Activated T-helper 2 cell treated with anti-CD3 and anti-CD28 coated beads, Interferon-gamma antibody, Interleukin-2, Interleukin-4, amounts not matched to agents 10 μg/mL and 5 μg/mL and 100 μg/mL, durations not matched to agents 14 hours and 24 hours and 36 hours (primary cell): Measurements from ENCODE around the gene PPT1. TPM values are rescaled to one million over a fixed set of nuclear protein-coding genes. Genes with fewer than 3 reads are reported as not detected.

Experiments used
- DNase-seq: peaks from one replicate; pipeline ENCODE4 v3.0.0; 2021; ENCODE audit warnings: low spot score
- H3K27ac Mint-ChIP-seq: one replicate; pipeline ENCODE4 v1.8.0; 2021; ENCODE audit warnings: mixed read lengths
- H3K27me3 Mint-ChIP-seq: one replicate; pipeline ENCODE4 v1.8.0; 2021; ENCODE audit warnings: low read depth, mixed read lengths
- H3K36me3 Mint-ChIP-seq: one replicate; pipeline ENCODE4 v1.8.0; 2021; ENCODE audit warnings: low read depth, mixed read lengths
- H3K4me1 Mint-ChIP-seq: one replicate; pipeline ENCODE4 v1.8.0; 2021; ENCODE audit warnings: low read depth, mixed read lengths
- H3K4me3 Mint-ChIP-seq: one replicate; pipeline ENCODE4 v1.8.0; 2021; ENCODE audit warnings: low read depth, mild to moderate bottlenecking, moderate library complexity, mixed read lengths
- H3K9me3 Mint-ChIP-seq: one replicate; pipeline ENCODE4 v1.8.0; 2021; ENCODE audit warnings: mixed read lengths
- intact Hi-C: fragments of 100-400 bp; cut with micrococcal nuclease; formaldehyde crosslinking; loops from one replicate; pipeline ENCODE4 v1.15.1; 2023
- total RNA-seq: library from RNA; stranded (reverse); gene quantifications from 2 replicates; pipeline ENCODE4 v1.2.3, GENCODE V29; 2022

The PPT1 gene
- total RNA-seq, 1 donor from 2014 or later: 87.8 TPM

- intact Hi-C loops: no loop called here
- Mint-ChIP-seq H3K36me3 (no peaks in the 10 kb centered on the region), H3K4me1 (peaks cover 26% of the 10 kb centered on the region), H3K4me3 (no peak overlapping the region), H3K27ac (no peak overlapping the region), H3K27me3 (peaks cover 11% of the 10 kb centered on the region), H3K9me3 (no peaks in the 10 kb centered on the region)
- no peak for DNase-seq
Measured at GRCh38 chr1:40030528-40031135, 66.4 kb downstream of the PPT1 start.

GRCh38 chr1:40029608-40030007, 67.4 kb downstream of the PPT1 start:
- Mint-ChIP-seq H3K27me3 (peaks cover 13% of the 10 kb centered on the region), H3K4me1 (peaks cover 18% of the 10 kb centered on the region), H3K27ac (no peak overlapping the region), H3K9me3 (peaks cover 3% of the 10 kb centered on the region), H3K36me3 (no peaks in the 10 kb centered on the region), H3K4me3 (no peak overlapping the region)
- DNase-seq: no peak
- intact Hi-C loops: no loop called here

GRCh38 chr1:40027647-40028046, 69.4 kb downstream of the PPT1 start:
- Mint-ChIP-seq H3K4me1 (peaks cover 12% of the 10 kb centered on the region), H3K27ac (no peak overlapping the region), H3K36me3 (no peaks in the 10 kb centered on the region), H3K27me3 (peaks cover 20% of the 10 kb centered on the region), H3K9me3 (peaks cover 3% of the 10 kb centered on the region), H3K4me3 (no peak overlapping the region)
- intact Hi-C loops: no loop called here
- DNase-seq: no peak

GRCh38 chr1:40024671-40025070, 72.4 kb downstream of the PPT1 start:
- H3K27me3 Mint-ChIP-seq: peaks cover 17% of the 10 kb centered on the region
- H3K27ac Mint-ChIP-seq: no peak overlapping the region
- no peak for DNase-seq
- intact Hi-C loops: no loop called here
- H3K9me3 Mint-ChIP-seq: peaks cover 3% of the 10 kb centered on the region
- no peaks in the 10 kb centered on the region for H3K36me3 Mint-ChIP-seq
- no peak overlapping the region for H3K4me3 Mint-ChIP-seq
- H3K4me1 Mint-ChIP-seq: peaks cover 2% of the 10 kb centered on the region

GRCh38 chr1:40023379-40023944, 73.6 kb downstream of the PPT1 start:
- Mint-ChIP-seq H3K9me3 (peaks cover 3% of the 10 kb centered on the region), H3K27me3 (peaks cover 16% of the 10 kb centered on the region), H3K4me3 (no peak overlapping the region), H3K27ac (no peak overlapping the region), H3K36me3 (no peaks in the 10 kb centered on the region), H3K4me1 (peaks cover 3% of the 10 kb centered on the region)
- intact Hi-C loops: no loop called here
- no peak for DNase-seq

Other genes starting within 250 kb of the PPT1 start
- gene TRIT1, start 213.7 kb downstream of the PPT1 start, total RNA-seq: 22.8 and 26.2 TPM in 2 replicates
- 0.50 and 0.57 TPM in 2 replicates for gene MYCL, start 195.3 kb downstream of the PPT1 start, total RNA-seq
- 43.3 and 47.8 TPM in 2 replicates for gene MFSD2A, start 142.1 kb downstream of the PPT1 start, total RNA-seq
- 512 and 520 TPM in 2 replicates for gene CAP1, start 56.5 kb downstream of the PPT1 start, total RNA-seq
- gene RLF, start 64.1 kb upstream of the PPT1 start, total RNA-seq: 22.3 and 22.6 TPM in 2 replicates
- not detected in 2 replicates for gene TMCO2, start 150.7 kb upstream of the PPT1 start, total RNA-seq
- 48.2 TPM in 2 replicates for gene ZMPSTE24, start 161.0 kb upstream of the PPT1 start, total RNA-seq
- 18.7 and 18.9 TPM in 2 replicates for gene COL9A2, start 220.0 kb upstream of the PPT1 start, total RNA-seq